Embryonic facial prominence (tissue), 1 donor: ENCODE measurements around the gene MTF2.
"Not testable (repeated sequence)": the region's sequence is repeated elsewhere in the genome, so short reads cannot be mapped to it uniquely, and the experiment has no call there.

Experiments used
- DNase-seq: peaks from one replicate; pipeline ENCODE4 v3.0.0-alpha.2; 2016; ENCODE audit errors: extremely low spot score

MTF2 gene

GRCh38 chr1:93142161-93142560, 63.1 kb downstream of the MTF2 start:
- DNase-seq: no peak

- DNase-seq: no peak
These were observed 64.1 kb downstream of the MTF2 start for GRCh38 chr1:93143136-93143535.

GRCh38 chr1:93143769-93144168, 64.7 kb downstream of the MTF2 start:
- DNase-seq: no peak

GRCh38 chr1:93148001-93148400, 68.9 kb downstream of the MTF2 start:
- DNase-seq: no peak

- no peak for DNase-seq
These were observed 71.6 kb downstream of the MTF2 start for GRCh38 chr1:93150729-93151128.

- DNase-seq: no peak
These were observed 72.4 kb downstream of the MTF2 start for GRCh38 chr1:93151474-93151873.

- no peak for DNase-seq
These were observed 73.8 kb downstream of the MTF2 start for GRCh38 chr1:93152835-93153234.

GRCh38 chr1:93154898-93155297, 75.8 kb downstream of the MTF2 start:
- DNase-seq: no peak

- no peak for DNase-seq
These were observed 76.3 kb downstream of the MTF2 start for GRCh38 chr1:93155335-93155734.

GRCh38 chr1:93159337-93159736, 80.3 kb downstream of the MTF2 start:
- DNase-seq: no peak

- not testable (repeated sequence) for DNase-seq
These were observed 84.2 kb downstream of the MTF2 start for GRCh38 chr1:93163314-93163713.

GRCh38 chr1:93164816-93165215, 85.7 kb downstream of the MTF2 start:
- no peak for DNase-seq

- not testable (repeated sequence) for DNase-seq
These were observed 86.8 kb downstream of the MTF2 start for GRCh38 chr1:93165895-93166294.

GRCh38 chr1:93167006-93167405, 87.9 kb downstream of the MTF2 start:
- no peak for DNase-seq

- DNase-seq: not testable (repeated sequence)
These were observed 91.1 kb downstream of the MTF2 start for GRCh38 chr1:93170141-93170678.

- DNase-seq: no peak
These were observed 92.5 kb downstream of the MTF2 start for GRCh38 chr1:93171549-93172034.

- DNase-seq: no peak
These were observed 93.7 kb downstream of the MTF2 start for GRCh38 chr1:93172778-93173177.

GRCh38 chr1:93174638-93175037, 95.6 kb downstream of the MTF2 start:
- not testable (repeated sequence) for DNase-seq

- DNase-seq: no peak
These were observed 98.9 kb downstream of the MTF2 start for GRCh38 chr1:93177991-93178390.

GRCh38 chr1:93178418-93178817, 99.3 kb downstream of the MTF2 start:
- no peak for DNase-seq

- peak; percentile 96 for DNase-seq
These were observed 101.0 kb downstream of the MTF2 start, which contains the start of gene TMED5 for GRCh38 chr1:93179886-93180722. TMED5 (minus strand) TSS chr1:93180413; CDS start chr1:93180242, 171 bp downstream.

GRCh38 chr1:93180723-93181613, 101.9 kb downstream of the MTF2 start, which contains the start of gene CCDC18:
CCDC18 (plus strand) TSS chr1:93180724; CDS start chr1:93183362, 2,638 bp downstream.
- DNase-seq: no peak
